Liver (tissue), 3 donors: ENCODE results near the gene C17orf78.

Source experiments
- EGR1 ChIP-seq, 2 donors: IDR thresholded peaks; 2 replicates each; pipeline ENCODE4 v1.6.1; 2016 to 2018; ENCODE audit warnings: antibody characterized with exemption in 2 of 2, low read depth in 2 of 2
- JUND ChIP-seq, 2 donors: IDR thresholded peaks; 2 replicates each; pipeline ENCODE4 v1.6.1; 2016; ENCODE audit warnings: antibody characterized with exemption in 2 of 2
- SP1 ChIP-seq: IDR thresholded peaks from 2 replicates; pipeline ENCODE4 v1.6.1; 2018; ENCODE audit warnings: antibody characterized with exemption, mild to moderate bottlenecking
- YY1 ChIP-seq: IDR thresholded peaks from 2 replicates; pipeline ENCODE4 v1.6.1; 2016; ENCODE audit warnings: antibody characterized with exemption, mild to moderate bottlenecking
- TF ChIP-seq, protein P1 (sequence below): IDR thresholded peaks from 2 replicates; pipeline ENCODE4 v1.6.1; 2016; ENCODE audit warnings: antibody characterized with exemption
- TF ChIP-seq, protein P2 (sequence below): fragments of 150-350 bp; IDR thresholded peaks from 2 replicates; pipeline ENCODE4 v1.5.1; 2017; ENCODE audit warnings: improper control_type of control experiment, low read depth, low read length; ENCODE audit not compliant: missing input control
- TF ChIP-seq, protein P3 (sequence below): IDR thresholded peaks from 2 replicates; pipeline ENCODE4 v1.6.1; 2016; ENCODE audit warnings: antibody characterized with exemption, mild to moderate bottlenecking
- TF ChIP-seq, protein P4 (sequence below): IDR thresholded peaks from 2 replicates; pipeline ENCODE4 v1.6.1; 2016; ENCODE audit warnings: antibody characterized with exemption
- TF ChIP-seq, protein P5 (sequence below): IDR thresholded peaks from 2 replicates; pipeline ENCODE4 v1.6.1; 2016; ENCODE audit warnings: antibody characterized with exemption
- donor health status: healthy.
- donor health status: healthy.

DNA sequence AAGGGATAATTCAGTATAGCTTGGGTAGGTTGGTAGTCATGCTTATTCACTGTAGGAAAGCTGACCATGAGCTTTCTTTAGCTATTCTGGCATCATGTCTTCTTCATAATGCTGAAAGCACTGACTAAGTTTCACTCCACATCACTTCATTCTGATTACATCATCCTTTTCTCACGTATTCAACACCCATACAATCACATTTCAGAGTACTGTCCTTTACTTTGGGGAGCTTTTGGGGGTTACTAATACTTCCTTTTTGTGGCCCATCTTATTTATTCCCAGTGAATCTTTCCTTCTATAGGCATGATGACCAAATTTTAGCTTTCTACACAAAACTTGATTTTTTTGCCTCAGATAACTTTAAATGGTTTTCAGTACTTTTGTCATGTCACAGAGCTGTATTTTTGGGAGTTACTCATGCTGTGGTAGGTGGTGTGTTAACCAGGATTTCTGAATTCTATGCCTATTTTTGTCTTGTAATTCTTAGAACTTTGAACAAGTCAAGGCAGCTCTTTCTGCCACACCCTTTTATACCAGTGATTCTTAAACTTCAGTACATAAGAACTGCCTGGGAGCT lies 54.4 kb downstream of the C17orf78 start:
- TF ChIP-seq, protein P1, sequence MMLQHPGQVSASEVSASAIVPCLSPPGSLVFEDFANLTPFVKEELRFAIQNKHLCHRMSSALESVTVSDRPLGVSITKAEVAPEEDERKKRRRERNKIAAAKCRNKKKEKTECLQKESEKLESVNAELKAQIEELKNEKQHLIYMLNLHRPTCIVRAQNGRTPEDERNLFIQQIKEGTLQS, result no peak
- TF ChIP-seq, protein P2, sequence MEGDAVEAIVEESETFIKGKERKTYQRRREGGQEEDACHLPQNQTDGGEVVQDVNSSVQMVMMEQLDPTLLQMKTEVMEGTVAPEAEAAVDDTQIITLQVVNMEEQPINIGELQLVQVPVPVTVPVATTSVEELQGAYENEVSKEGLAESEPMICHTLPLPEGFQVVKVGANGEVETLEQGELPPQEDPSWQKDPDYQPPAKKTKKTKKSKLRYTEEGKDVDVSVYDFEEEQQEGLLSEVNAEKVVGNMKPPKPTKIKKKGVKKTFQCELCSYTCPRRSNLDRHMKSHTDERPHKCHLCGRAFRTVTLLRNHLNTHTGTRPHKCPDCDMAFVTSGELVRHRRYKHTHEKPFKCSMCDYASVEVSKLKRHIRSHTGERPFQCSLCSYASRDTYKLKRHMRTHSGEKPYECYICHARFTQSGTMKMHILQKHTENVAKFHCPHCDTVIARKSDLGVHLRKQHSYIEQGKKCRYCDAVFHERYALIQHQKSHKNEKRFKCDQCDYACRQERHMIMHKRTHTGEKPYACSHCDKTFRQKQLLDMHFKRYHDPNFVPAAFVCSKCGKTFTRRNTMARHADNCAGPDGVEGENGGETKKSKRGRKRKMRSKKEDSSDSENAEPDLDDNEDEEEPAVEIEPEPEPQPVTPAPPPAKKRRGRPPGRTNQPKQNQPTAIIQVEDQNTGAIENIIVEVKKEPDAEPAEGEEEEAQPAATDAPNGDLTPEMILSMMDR, result no peak
- TF ChIP-seq, protein P3, sequence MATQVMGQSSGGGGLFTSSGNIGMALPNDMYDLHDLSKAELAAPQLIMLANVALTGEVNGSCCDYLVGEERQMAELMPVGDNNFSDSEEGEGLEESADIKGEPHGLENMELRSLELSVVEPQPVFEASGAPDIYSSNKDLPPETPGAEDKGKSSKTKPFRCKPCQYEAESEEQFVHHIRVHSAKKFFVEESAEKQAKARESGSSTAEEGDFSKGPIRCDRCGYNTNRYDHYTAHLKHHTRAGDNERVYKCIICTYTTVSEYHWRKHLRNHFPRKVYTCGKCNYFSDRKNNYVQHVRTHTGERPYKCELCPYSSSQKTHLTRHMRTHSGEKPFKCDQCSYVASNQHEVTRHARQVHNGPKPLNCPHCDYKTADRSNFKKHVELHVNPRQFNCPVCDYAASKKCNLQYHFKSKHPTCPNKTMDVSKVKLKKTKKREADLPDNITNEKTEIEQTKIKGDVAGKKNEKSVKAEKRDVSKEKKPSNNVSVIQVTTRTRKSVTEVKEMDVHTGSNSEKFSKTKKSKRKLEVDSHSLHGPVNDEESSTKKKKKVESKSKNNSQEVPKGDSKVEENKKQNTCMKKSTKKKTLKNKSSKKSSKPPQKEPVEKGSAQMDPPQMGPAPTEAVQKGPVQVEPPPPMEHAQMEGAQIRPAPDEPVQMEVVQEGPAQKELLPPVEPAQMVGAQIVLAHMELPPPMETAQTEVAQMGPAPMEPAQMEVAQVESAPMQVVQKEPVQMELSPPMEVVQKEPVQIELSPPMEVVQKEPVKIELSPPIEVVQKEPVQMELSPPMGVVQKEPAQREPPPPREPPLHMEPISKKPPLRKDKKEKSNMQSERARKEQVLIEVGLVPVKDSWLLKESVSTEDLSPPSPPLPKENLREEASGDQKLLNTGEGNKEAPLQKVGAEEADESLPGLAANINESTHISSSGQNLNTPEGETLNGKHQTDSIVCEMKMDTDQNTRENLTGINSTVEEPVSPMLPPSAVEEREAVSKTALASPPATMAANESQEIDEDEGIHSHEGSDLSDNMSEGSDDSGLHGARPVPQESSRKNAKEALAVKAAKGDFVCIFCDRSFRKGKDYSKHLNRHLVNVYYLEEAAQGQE, result no peak
- TF ChIP-seq, protein P4, sequence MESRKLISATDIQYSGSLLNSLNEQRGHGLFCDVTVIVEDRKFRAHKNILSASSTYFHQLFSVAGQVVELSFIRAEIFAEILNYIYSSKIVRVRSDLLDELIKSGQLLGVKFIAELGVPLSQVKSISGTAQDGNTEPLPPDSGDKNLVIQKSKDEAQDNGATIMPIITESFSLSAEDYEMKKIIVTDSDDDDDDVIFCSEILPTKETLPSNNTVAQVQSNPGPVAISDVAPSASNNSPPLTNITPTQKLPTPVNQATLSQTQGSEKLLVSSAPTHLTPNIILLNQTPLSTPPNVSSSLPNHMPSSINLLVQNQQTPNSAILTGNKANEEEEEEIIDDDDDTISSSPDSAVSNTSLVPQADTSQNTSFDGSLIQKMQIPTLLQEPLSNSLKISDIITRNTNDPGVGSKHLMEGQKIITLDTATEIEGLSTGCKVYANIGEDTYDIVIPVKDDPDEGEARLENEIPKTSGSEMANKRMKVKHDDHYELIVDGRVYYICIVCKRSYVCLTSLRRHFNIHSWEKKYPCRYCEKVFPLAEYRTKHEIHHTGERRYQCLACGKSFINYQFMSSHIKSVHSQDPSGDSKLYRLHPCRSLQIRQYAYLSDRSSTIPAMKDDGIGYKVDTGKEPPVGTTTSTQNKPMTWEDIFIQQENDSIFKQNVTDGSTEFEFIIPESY, result no peak
- TF ChIP-seq JUND (IDR thresholded peaks at IDR 0.05) (no peak), YY1 (no peak), SP1 (no peak), EGR1 (IDR thresholded peaks at IDR 0.05; ENCODE audit: low read depth in 2 of 2) (no peak)
- TF ChIP-seq, protein P5, sequence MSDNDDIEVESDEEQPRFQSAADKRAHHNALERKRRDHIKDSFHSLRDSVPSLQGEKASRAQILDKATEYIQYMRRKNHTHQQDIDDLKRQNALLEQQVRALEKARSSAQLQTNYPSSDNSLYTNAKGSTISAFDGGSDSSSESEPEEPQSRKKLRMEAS, result no peak
